Colonic mucosa (tissue), 4 donors: ENCODE data around the gene XKR7. TPM values are rescaled to one million over a fixed set of nuclear protein-coding genes. Genes with fewer than 3 reads are reported as not detected.

Source experiments
- DNase-seq: peaks from one replicate; pipeline ENCODE4 v3.0.0-alpha.2; 2020
- H3K27ac ChIP-seq: fragments of 200-600 bp; one replicate; pipeline ENCODE4 v1.8.0; 2021
- H3K27me3 ChIP-seq: fragments of 200-600 bp; one replicate; pipeline ENCODE4 v1.8.0; 2021
- H3K36me3 ChIP-seq: fragments of 200-600 bp; one replicate; pipeline ENCODE4 v1.8.0; 2021
- H3K4me1 ChIP-seq: fragments of 200-600 bp; one replicate; pipeline ENCODE4 v1.8.0; 2021; ENCODE audit warnings: mild to moderate bottlenecking
- H3K4me3 ChIP-seq: fragments of 200-600 bp; one replicate; pipeline ENCODE4 v1.8.0; 2021
- H3K9ac ChIP-seq, 2 donors: one replicate each; pipeline ENCODE4 v1.7.0; 2013; ENCODE audit warnings: control low read depth in 2 of 2, low read depth in 2 of 2, low read length in 2 of 2
- H3K9me3 ChIP-seq: fragments of 200-600 bp; one replicate; pipeline ENCODE4 v1.8.0; 2021
- intact Hi-C: fragments of 100-400 bp; cut with DNase I; formaldehyde crosslinking; loops from one replicate; pipeline ENCODE4 v1.14.1; 2022
- total RNA-seq, 2 donors: library from RNA; stranded (reverse); fragmentation: NEBNext Ultra II Directional in 1 of 2; extraction: Animal tissue kit (Norgen Biotek cat#: 25700) in 1 of 2; gene quantifications; one replicate each; pipeline ENCODE4 v1.2.1, GENCODE V29; 2021
- TF ChIP-seq, protein P1 (sequence below): fragments of 200-600 bp; IDR thresholded peaks from one replicate; pipeline ENCODE4 v1.8.0; 2022; ENCODE audit warnings: antibody characterized with exemption, mild to moderate bottlenecking
- donor health status: healthy.
- donor health status: DM: no; HTN: no; CAD: no.
- donor health status: DM: no; HTN: no; CAD: no.

Gene XKR7
- total RNA-seq, 2 donors from 2014 or later, result 0.07 to 0.16 TPM

DNA sequence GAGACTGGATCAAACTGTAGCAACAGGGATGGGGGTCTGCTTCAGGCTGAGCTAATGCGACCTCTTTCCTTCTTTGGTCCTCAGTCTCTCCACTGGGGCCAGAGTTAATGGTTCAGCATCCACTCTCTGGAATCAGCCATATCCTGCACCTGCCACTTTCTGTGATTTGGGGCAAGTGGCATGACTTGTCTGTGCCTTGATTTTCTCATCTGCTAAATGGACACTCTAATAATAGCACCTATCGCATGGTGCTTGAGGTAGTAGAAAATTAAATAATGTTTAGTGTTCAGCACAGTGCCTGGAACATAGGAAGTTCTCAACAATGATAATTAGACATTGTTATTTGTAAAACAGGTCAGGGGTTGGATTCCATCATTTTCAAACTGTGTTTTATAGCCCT, 6.3 kb downstream of the XKR7 start:
- intact Hi-C loops, result no loop called here
- H3K4me3 ChIP-seq, result no peak overlapping the region
- DNase-seq, result no peak
- H3K27me3 ChIP-seq, result no peaks in the 10 kb centered on the region
- H3K27ac ChIP-seq, result no peak overlapping the region
- TF ChIP-seq, protein P1, sequence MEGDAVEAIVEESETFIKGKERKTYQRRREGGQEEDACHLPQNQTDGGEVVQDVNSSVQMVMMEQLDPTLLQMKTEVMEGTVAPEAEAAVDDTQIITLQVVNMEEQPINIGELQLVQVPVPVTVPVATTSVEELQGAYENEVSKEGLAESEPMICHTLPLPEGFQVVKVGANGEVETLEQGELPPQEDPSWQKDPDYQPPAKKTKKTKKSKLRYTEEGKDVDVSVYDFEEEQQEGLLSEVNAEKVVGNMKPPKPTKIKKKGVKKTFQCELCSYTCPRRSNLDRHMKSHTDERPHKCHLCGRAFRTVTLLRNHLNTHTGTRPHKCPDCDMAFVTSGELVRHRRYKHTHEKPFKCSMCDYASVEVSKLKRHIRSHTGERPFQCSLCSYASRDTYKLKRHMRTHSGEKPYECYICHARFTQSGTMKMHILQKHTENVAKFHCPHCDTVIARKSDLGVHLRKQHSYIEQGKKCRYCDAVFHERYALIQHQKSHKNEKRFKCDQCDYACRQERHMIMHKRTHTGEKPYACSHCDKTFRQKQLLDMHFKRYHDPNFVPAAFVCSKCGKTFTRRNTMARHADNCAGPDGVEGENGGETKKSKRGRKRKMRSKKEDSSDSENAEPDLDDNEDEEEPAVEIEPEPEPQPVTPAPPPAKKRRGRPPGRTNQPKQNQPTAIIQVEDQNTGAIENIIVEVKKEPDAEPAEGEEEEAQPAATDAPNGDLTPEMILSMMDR, result no peak
- no peaks in the 10 kb centered on the region for H3K4me1 ChIP-seq
- H3K36me3 ChIP-seq, result no peaks in the 10 kb centered on the region
- no peaks in the 10 kb centered on the region for H3K9me3 ChIP-seq
- no peak overlapping the region for H3K9ac ChIP-seq

GRCh38 chr20:31974951-31975487, 7.1 kb downstream of the XKR7 start:
- TF ChIP-seq, protein P1, result no peak
- intact Hi-C loops, result no loop called here
- no peaks in the 10 kb centered on the region for H3K36me3 ChIP-seq
- no peak overlapping the region for H3K9ac ChIP-seq
- H3K9me3 ChIP-seq, result no peaks in the 10 kb centered on the region
- H3K4me1 ChIP-seq, result no peaks in the 10 kb centered on the region
- no peak overlapping the region for H3K27ac ChIP-seq
- no peak for DNase-seq
- no peaks in the 10 kb centered on the region for H3K27me3 ChIP-seq
- no peak overlapping the region for H3K4me3 ChIP-seq

DNA sequence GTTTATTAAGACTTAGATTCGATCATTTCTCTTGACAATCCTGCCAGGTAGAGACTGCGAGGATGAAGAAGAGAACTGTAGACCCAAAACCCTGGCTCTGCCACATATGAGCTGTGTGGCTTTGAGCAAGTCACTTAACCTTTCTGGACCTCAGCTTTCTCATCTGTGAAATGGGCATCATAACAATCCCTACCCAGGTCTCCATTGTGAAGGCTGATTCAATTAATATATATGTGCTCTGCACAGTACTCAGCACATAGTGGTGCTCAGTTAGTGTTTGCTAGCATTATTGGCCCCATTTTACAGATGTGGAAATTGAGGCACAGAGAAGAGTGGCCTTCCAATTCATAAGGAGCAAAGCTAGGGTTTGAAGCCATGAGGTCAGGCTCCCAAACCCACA, 7.9 kb downstream of the XKR7 start:
- Histone ChIP-seq H3K36me3 (no peaks in the 10 kb centered on the region), H3K9ac (no peak overlapping the region), H3K9me3 (no peaks in the 10 kb centered on the region), H3K27me3 (no peaks in the 10 kb centered on the region), H3K27ac (no peak overlapping the region), H3K4me3 (no peak overlapping the region), H3K4me1 (no peaks in the 10 kb centered on the region)
- TF ChIP-seq, protein P1, result no peak
- intact Hi-C loops, result no loop called here
- no peak for DNase-seq

GRCh38 chr20:31977080-31977479, 9.1 kb downstream of the XKR7 start:
- Histone ChIP-seq H3K4me3 (no peak overlapping the region), H3K27ac (no peak overlapping the region), H3K27me3 (no peaks in the 10 kb centered on the region), H3K9me3 (no peaks in the 10 kb centered on the region), H3K36me3 (no peaks in the 10 kb centered on the region), H3K4me1 (no peaks in the 10 kb centered on the region), H3K9ac (no peak overlapping the region)
- no peak for DNase-seq
- intact Hi-C loops, result no loop called here
- TF ChIP-seq, protein P1, result no peak

GRCh38 chr20:31979713-31980426, 11.9 kb downstream of the XKR7 start:
- H3K4me1 ChIP-seq, result no peaks in the 10 kb centered on the region
- H3K27ac ChIP-seq, result no peak overlapping the region
- H3K36me3 ChIP-seq, result no peaks in the 10 kb centered on the region
- intact Hi-C loops, result no loop called here
- TF ChIP-seq, protein P1, result no peak
- no peak for DNase-seq
- no peaks in the 10 kb centered on the region for H3K9me3 ChIP-seq
- H3K9ac ChIP-seq, result no peak overlapping the region
- H3K27me3 ChIP-seq, result no peaks in the 10 kb centered on the region
- H3K4me3 ChIP-seq, result no peak overlapping the region
